ENCODE results near the gene NEGR1.

DNA sequence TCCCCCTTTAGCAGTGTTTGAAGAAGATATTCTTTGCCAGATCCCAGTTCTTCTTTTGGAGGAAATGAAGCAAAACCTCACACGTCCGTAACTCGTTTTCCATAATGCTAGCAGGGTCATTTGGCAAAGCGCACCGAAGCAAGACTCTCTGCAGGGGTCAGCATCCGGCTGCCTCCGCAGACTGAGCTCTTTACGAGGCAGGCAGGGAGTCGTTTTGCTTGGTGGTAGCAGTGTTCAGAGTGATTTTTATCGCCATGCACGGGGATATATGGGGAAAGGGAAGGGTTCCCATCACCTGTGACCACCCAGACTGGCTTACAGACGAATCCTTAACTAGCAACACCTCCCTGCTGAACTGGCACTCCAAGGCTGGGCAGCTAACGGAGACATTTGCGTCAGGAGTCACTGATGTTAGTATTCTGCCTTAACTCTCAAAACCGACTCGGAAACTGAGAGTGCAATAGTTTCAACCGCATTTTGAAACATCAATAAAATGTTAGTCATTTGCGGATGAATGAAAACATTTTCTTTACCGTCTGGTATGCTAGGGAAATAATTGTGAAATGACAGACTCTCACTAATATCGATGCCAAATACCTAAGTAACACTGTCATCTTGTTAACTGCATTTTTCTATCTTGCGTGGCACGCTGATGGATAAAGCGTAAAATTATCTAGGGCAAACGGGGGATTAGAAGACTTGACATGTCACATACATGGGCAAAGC lies 2.2 kb upstream of the NEGR1 start:
- no peak for TF ChIP-seq POLR2A (IDR thresholded peaks at IDR 0.05)
- TF ChIP-seq, protein P1, sequence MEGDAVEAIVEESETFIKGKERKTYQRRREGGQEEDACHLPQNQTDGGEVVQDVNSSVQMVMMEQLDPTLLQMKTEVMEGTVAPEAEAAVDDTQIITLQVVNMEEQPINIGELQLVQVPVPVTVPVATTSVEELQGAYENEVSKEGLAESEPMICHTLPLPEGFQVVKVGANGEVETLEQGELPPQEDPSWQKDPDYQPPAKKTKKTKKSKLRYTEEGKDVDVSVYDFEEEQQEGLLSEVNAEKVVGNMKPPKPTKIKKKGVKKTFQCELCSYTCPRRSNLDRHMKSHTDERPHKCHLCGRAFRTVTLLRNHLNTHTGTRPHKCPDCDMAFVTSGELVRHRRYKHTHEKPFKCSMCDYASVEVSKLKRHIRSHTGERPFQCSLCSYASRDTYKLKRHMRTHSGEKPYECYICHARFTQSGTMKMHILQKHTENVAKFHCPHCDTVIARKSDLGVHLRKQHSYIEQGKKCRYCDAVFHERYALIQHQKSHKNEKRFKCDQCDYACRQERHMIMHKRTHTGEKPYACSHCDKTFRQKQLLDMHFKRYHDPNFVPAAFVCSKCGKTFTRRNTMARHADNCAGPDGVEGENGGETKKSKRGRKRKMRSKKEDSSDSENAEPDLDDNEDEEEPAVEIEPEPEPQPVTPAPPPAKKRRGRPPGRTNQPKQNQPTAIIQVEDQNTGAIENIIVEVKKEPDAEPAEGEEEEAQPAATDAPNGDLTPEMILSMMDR (IDR thresholded peaks at IDR 0.05) = peak in 2 of 12 donors; percentile 6 to 26

Data from heart left ventricle (tissue), 13 donors.